Hepatocyte (in vitro differentiated cells): Measurements from ENCODE around the gene NAPSA. TPM values are rescaled to one million over a fixed set of nuclear protein-coding genes. Genes with fewer than 3 reads are reported as not detected.

ENCODE experiments used
- DNase-seq: peaks from one replicate; pipeline ENCODE4 v3.0.0-alpha.2; 2016; ENCODE audit warnings: low spot score
- H2AFZ ChIP-seq: fragments of 200-600 bp; sonication (generic); 2 replicates; pipeline ENCODE4 v1.6.0; 2016; ENCODE audit warnings: antibody characterized with exemption, mild to moderate bottlenecking
- H3K27ac ChIP-seq: fragments of 200-600 bp; sonication (generic); 2 replicates; pipeline ENCODE4 v1.5.1; 2016; ENCODE audit warnings: mild to moderate bottlenecking
- H3K27me3 ChIP-seq: fragments of 200-600 bp; sonication (generic); 2 replicates; pipeline ENCODE4 v1.6.1; 2016
- H3K36me3 ChIP-seq: fragments of 200-600 bp; sonication (generic); replicated peaks from 2 replicates; pipeline ENCODE4 v1.5.1; 2016; ENCODE audit warnings: low read depth; ENCODE audit not compliant: insufficient read depth
- H3K4me1 ChIP-seq: fragments of 200-600 bp; sonication (generic); 2 replicates; pipeline ENCODE4 v1.5.1; 2016; ENCODE audit warnings: mild to moderate bottlenecking, moderate library complexity; ENCODE audit not compliant: insufficient read depth
- H3K4me2 ChIP-seq: fragments of 200-600 bp; sonication (generic); 2 replicates; pipeline ENCODE4 v1.6.0; 2016
- H3K4me3 ChIP-seq: fragments of 200-600 bp; sonication (generic); 2 replicates; pipeline ENCODE4 v1.5.1; 2016; ENCODE audit warnings: mild to moderate bottlenecking
- H3K79me2 ChIP-seq: fragments of 200-600 bp; sonication (generic); 2 replicates; pipeline ENCODE4 v1.6.0; 2017; ENCODE audit warnings: mild to moderate bottlenecking
- H3K9me2 ChIP-seq: fragments of 200-600 bp; sonication (generic); replicated peaks from 2 replicates; pipeline ENCODE4 v1.6.0; 2017; ENCODE audit warnings: mild to moderate bottlenecking; ENCODE audit not compliant: insufficient read depth
- H3K9me3 ChIP-seq: fragments of 200-600 bp; sonication (generic); 2 replicates; pipeline ENCODE4 v1.5.1; 2016; ENCODE audit warnings: low read depth, mild to moderate bottlenecking
- H4K20me1 ChIP-seq: fragments of 200-600 bp; sonication (generic); 2 replicates; pipeline ENCODE4 v1.6.0; 2016; ENCODE audit warnings: mild to moderate bottlenecking; ENCODE audit not compliant: insufficient read depth, poor library complexity, severe bottlenecking
- CTCF ChIP-seq: fragments of 200-600 bp; sonication (generic); IDR thresholded peaks from 2 replicates; pipeline ENCODE4 v1.5.1; 2016; ENCODE audit warnings: antibody characterized with exemption, mild to moderate bottlenecking; ENCODE audit not compliant: poor library complexity
- EZH2 ChIP-seq: fragments of 200-600 bp; sonication (generic); IDR thresholded peaks from 2 replicates; pipeline ENCODE4 v1.6.1; 2016; ENCODE audit warnings: antibody characterized with exemption, mild to moderate bottlenecking, borderline replicate concordance
- EZH2phosphoT487 ChIP-seq: fragments of 200-600 bp; sonication (generic); IDR thresholded peaks from one replicate; pipeline ENCODE4 v1.6.1; 2018; ENCODE audit warnings: antibody characterized with exemption, mild to moderate bottlenecking, low read depth, moderate library complexity; ENCODE audit not compliant: unreplicated experiment, severe bottlenecking
- WGBS: methylation state at CpG from one replicate; pipeline ENCODE4 v1.1.6; 2016; ENCODE audit warnings: low lambda C conversion rate; ENCODE audit errors: missing lambda C conversion rate; 5-methylcytosine and 5-hydroxymethylcytosine counted together
- polyA plus RNA-seq: library from polyadenylated mRNA; unstranded; fragments of >200 nt; fragmentation: Nextera tagmentation; extraction: Ambion mirVana; gene quantifications from 2 replicates; pipeline ENCODE4 v1.2.1, GENCODE V29; 2016
- total RNA-seq: library from RNA; depleted of rRNA; stranded (reverse); fragments of >200 nt; gene quantifications from 2 replicates; pipeline ENCODE4 v1.2.3, GENCODE V29; 2014

The NAPSA gene
- total and polyA plus RNA-seq, 2 experiments from 2014 or later = 2.7 to 7.3 TPM

GRCh38 chr19:50399368-50399745 is 33.9 kb upstream of the NAPSA start:
- no peaks in the 10 kb centered on the region for H3K4me1 ChIP-seq
- H3K4me2 ChIP-seq = no peak overlapping the region
- no peak overlapping the region for H3K4me3 ChIP-seq
- peaks cover 5% of the 10 kb centered on the region for H3K79me2 ChIP-seq
- no peak for DNase-seq
- TF ChIP-seq EZH2phosphoT487 (no peak), CTCF (no peak), EZH2 (no peak)
- no peaks in the 10 kb centered on the region for H4K20me1 ChIP-seq
- no peak overlapping the region for H3K27ac ChIP-seq
- H3K9me2 ChIP-seq = no peaks in the 10 kb centered on the region
- no peaks in the 10 kb centered on the region for H3K36me3 ChIP-seq
- WGBS = 98% methylated on average over 10 of the region's 10 CpGs
- H3K27me3 ChIP-seq = no peaks in the 10 kb centered on the region
- no peak overlapping the region for H2AFZ ChIP-seq
- no peaks in the 10 kb centered on the region for H3K9me3 ChIP-seq

GRCh38 chr19:50398675-50399367 is 33.4 kb upstream of the NAPSA start:
- H3K4me1 ChIP-seq = no peaks in the 10 kb centered on the region
- TF ChIP-seq EZH2phosphoT487 = no peak
- TF ChIP-seq EZH2 = no peak
- TF ChIP-seq CTCF = no peak
- no peaks in the 10 kb centered on the region for H3K9me2 ChIP-seq
- H3K27ac ChIP-seq = no peak overlapping the region
- H2AFZ ChIP-seq = no peak overlapping the region
- H3K4me2 ChIP-seq = no peak overlapping the region
- WGBS = 97% methylated on average over 13 of the region's 13 CpGs
- H3K4me3 ChIP-seq = no peak overlapping the region
- DNase-seq = no peak
- H3K79me2 ChIP-seq = peaks cover 5% of the 10 kb centered on the region
- no peaks in the 10 kb centered on the region for H3K27me3 ChIP-seq
- no peaks in the 10 kb centered on the region for H3K36me3 ChIP-seq
- H3K9me3 ChIP-seq = no peaks in the 10 kb centered on the region
- H4K20me1 ChIP-seq = no peaks in the 10 kb centered on the region

- Histone ChIP-seq H2AFZ (no peak overlapping the region), H3K9me2 (no peaks in the 10 kb centered on the region), H3K4me2 (no peak overlapping the region), H3K79me2 (peaks cover 17% of the 10 kb centered on the region), H3K4me3 (no peak overlapping the region), H3K27me3 (no peaks in the 10 kb centered on the region), H3K27ac (no peak overlapping the region), H3K9me3 (no peaks in the 10 kb centered on the region), H3K4me1 (no peaks in the 10 kb centered on the region), H3K36me3 (no peaks in the 10 kb centered on the region), H4K20me1 (no peaks in the 10 kb centered on the region)
- no peak for DNase-seq
- TF ChIP-seq EZH2 (no peak), EZH2phosphoT487 (no peak), CTCF (no peak)
- WGBS = 98% methylated on average over 9 of the region's 9 CpGs
These were observed 28.6 kb upstream of the NAPSA start for GRCh38 chr19:50394017-50394416.
